HCT116 (cell line): Measurements from ENCODE around the gene PIK3CD. TPM values are rescaled to one million over a fixed set of nuclear protein-coding genes. Genes with fewer than 3 reads are reported as not detected.

Experiments used
- ATAC-seq: fragments of 200-7000 bp; cut with Tn5 transposase; 2 replicates; pipeline ENCODE4 v1.9.1; 2020; ENCODE audit warnings: mild to moderate bottlenecking, moderate library complexity
- BruUV-seq: library from RNA; stranded (reverse); fragments of 400-500 nt; replicated peaks from 2 replicates; lab custom pipeline; 2021; lab: Mats Ljungman, UMichigan
- CTCF ChIA-PET: fragments of 300-600 bp; sonication (Branson Sonifier 250); formaldehyde crosslinking; loops from one replicate; lab custom pipeline; 2021; ENCODE audit warnings: antibody characterized with exemption; lab: Charles Lee
- POLR2A ChIA-PET: fragments of 300-600, 350-600 bp; sonication (Branson Sonifier 250); formaldehyde crosslinking; loops from one replicate; lab custom pipeline; 2021; ENCODE audit warnings: antibody characterized with exemption; lab: Charles Lee
- RAD21 ChIA-PET, 2 experiments: fragments of 300-600 bp; sonication (Branson Sonifier 250); formaldehyde crosslinking; loops; one replicate each; lab custom pipeline; 2023; ENCODE audit warnings: low total read pairs in 2 of 2; ENCODE audit not compliant: uncharacterized antibody in 2 of 2, unreplicated experiment in 2 of 2, low non-redundant PET in 1 of 2; lab: Charles Lee
- DNase-seq: peaks from one replicate; pipeline ENCODE4 v3.0.0-alpha.2; 2010; ENCODE audit warnings: low read depth, low spot score
- H2AFZ ChIP-seq: fragments of 200-600 bp; shearing (Covaris generic), sonication (generic); 2 replicates; pipeline ENCODE4 v1.6.1; 2017; ENCODE audit warnings: low read depth, mixed run types, mixed read lengths, antibody characterized with exemption, low read length; ENCODE audit not compliant: poor library complexity, severe bottlenecking
- H3K27ac ChIP-seq: 2 replicates; pipeline ENCODE4 v1.5.1; 2012; ENCODE audit warnings: low read depth, low read length
- H3K27me3 ChIP-seq: fragments of 200-600 bp; sonication (generic); 2 replicates; pipeline ENCODE4 v1.6.1; 2016; ENCODE audit warnings: mixed run types, low read length, mixed read lengths; ENCODE audit not compliant: insufficient read depth
- H3K36me3 ChIP-seq, 2 experiments: fragments of 200-500 bp in 1 of 2; fragments of 200-600 bp in 1 of 2; sonication (Bioruptor generic) in 1 of 2; sonication (generic) in 1 of 2; 2 replicates each; pipeline versions ENCODE4 v1.5.1 to v1.6.1; 2014 to 2016; ENCODE audit warnings: low read length in 2 of 2, inconsistent platforms in 1 of 2, mixed read lengths in 1 of 2, mixed run types in 1 of 2; ENCODE audit not compliant: insufficient read depth in 2 of 2, control insufficient read depth in 1 of 2
- H3K4me1 ChIP-seq, 2 experiments: fragments of 200-600 bp in 1 of 2; sonication (generic) in 1 of 2; 2 replicates each; pipeline versions ENCODE4 v1.5.1 to v1.6.1; 2012 to 2017; ENCODE audit warnings: low read length in 2 of 2, inconsistent platforms in 1 of 2, mild to moderate bottlenecking in 1 of 2, mixed read lengths in 1 of 2, mixed run types in 1 of 2, moderate library complexity in 1 of 2; ENCODE audit not compliant: insufficient read depth in 2 of 2, control insufficient read depth in 1 of 2
- H3K4me2 ChIP-seq: fragments of 200-600 bp; sonication (generic); 2 replicates; pipeline ENCODE4 v1.6.1; 2017; ENCODE audit warnings: mixed run types, low read length, mixed read lengths
- H3K4me3 ChIP-seq, 2 experiments: fragments of 200-600 bp in 1 of 2; sonication (generic) in 1 of 2; replicated peaks in 1 of 2; 2 replicates each; pipeline ENCODE4 v1.5.1; 2011 to 2016; ENCODE audit warnings: low read length in 2 of 2, control low read depth in 1 of 2, low read depth in 1 of 2, mild to moderate bottlenecking in 1 of 2, mixed read lengths in 1 of 2, mixed run types in 1 of 2
- H3K79me2 ChIP-seq: fragments of 200-600 bp; sonication (generic); 2 replicates; pipeline ENCODE4 v1.6.1; 2017; ENCODE audit warnings: mild to moderate bottlenecking, mixed run types, low read length, moderate library complexity, mixed read lengths; ENCODE audit not compliant: insufficient read depth
- H3K9ac ChIP-seq: fragments of 200-600 bp; sonication (generic); 2 replicates; pipeline ENCODE4 v1.6.1; 2016; ENCODE audit warnings: low read length, mixed read lengths
- H3K9me2 ChIP-seq: fragments of 200-600 bp; sonication (generic), shearing (Covaris generic); 2 replicates; pipeline ENCODE4 v1.6.1; 2017; ENCODE audit warnings: mixed run types, mild to moderate bottlenecking, moderate library complexity; ENCODE audit not compliant: insufficient read depth
- H3K9me3 ChIP-seq, 2 experiments: fragments of 200-500 bp in 1 of 2; fragments of 200-600 bp in 1 of 2; sonication (Bioruptor generic) in 1 of 2; sonication (generic) in 1 of 2; 2 replicates each; pipeline ENCODE4 v1.6.1; 2014 to 2017; ENCODE audit warnings: low read length in 2 of 2, mixed read lengths in 2 of 2, inconsistent platforms in 1 of 2, low read depth in 1 of 2, mild to moderate bottlenecking in 1 of 2, mixed run types in 1 of 2, moderate library complexity in 1 of 2; ENCODE audit not compliant: control insufficient read depth in 1 of 2, insufficient read depth in 1 of 2
- H4K20me1 ChIP-seq: fragments of 200-600 bp; sonication (generic), shearing (Covaris generic); 2 replicates; pipeline ENCODE4 v1.6.1; 2017; ENCODE audit warnings: mixed run types, mild to moderate bottlenecking, moderate library complexity; ENCODE audit not compliant: insufficient read depth
- ATF3 ChIP-seq: IDR thresholded peaks from 2 replicates; pipeline ENCODE4 v1.6.1; 2012
- CBX3 ChIP-seq: IDR thresholded peaks from 2 replicates; pipeline ENCODE4 v1.6.1; 2012; ENCODE audit warnings: low read depth
- CTCF ChIP-seq, 3 experiments: fragments of 200-600 bp in 1 of 3; sonication (generic) in 1 of 3; IDR thresholded peaks in 2 of 3; conservative IDR thresholded peaks in 1 of 3; 2 replicates each; pipeline ENCODE4 v1.5.1; 2012 to 2017; ENCODE audit warnings: low read depth in 2 of 3, low read length in 2 of 3, antibody characterized with exemption in 1 of 3, borderline replicate concordance in 1 of 3, control low read depth in 1 of 3, mild to moderate bottlenecking in 1 of 3, mixed read lengths in 1 of 3, mixed run types in 1 of 3, moderate library complexity in 1 of 3; ENCODE audit not compliant: insufficient read depth in 1 of 3
- EZH2 ChIP-seq: fragments of 200-600 bp; sonication (generic); IDR thresholded peaks from 2 replicates; pipeline ENCODE4 v1.6.1; 2017; ENCODE audit warnings: antibody characterized with exemption, mixed run types
- EZH2phosphoT487 ChIP-seq: fragments of 200-600 bp; IDR thresholded peaks from 2 replicates; pipeline ENCODE4 v1.6.1; 2018; ENCODE audit warnings: antibody characterized with exemption, borderline replicate concordance
- FOSL1 ChIP-seq: IDR thresholded peaks from 2 replicates; pipeline ENCODE4 v1.6.1; 2012; ENCODE audit warnings: low read depth
- JUND ChIP-seq: IDR thresholded peaks from 2 replicates; pipeline ENCODE4 v1.6.1; 2012
- MAX ChIP-seq: IDR thresholded peaks from 2 replicates; pipeline ENCODE4 v1.6.1; 2012
- POLR2A ChIP-seq: IDR thresholded peaks from 2 replicates; pipeline ENCODE4 v1.7.0; 2011; ENCODE audit warnings: borderline replicate concordance; ENCODE audit not compliant: insufficient read depth, insufficient read length; ENCODE audit errors: extremely low read depth
- POLR2AphosphoS5 ChIP-seq: IDR thresholded peaks from 2 replicates; pipeline ENCODE4 v1.6.1; 2011; ENCODE audit warnings: mild to moderate bottlenecking, low read depth, low read length, moderate library complexity
- REST ChIP-seq: IDR thresholded peaks from 2 replicates; pipeline ENCODE4 v1.6.1; 2012; ENCODE audit warnings: low read depth
- SIN3A ChIP-seq: IDR thresholded peaks from 2 replicates; pipeline ENCODE4 v1.6.1; 2012; ENCODE audit warnings: low read depth
- SP1 ChIP-seq: IDR thresholded peaks from 2 replicates; pipeline ENCODE4 v1.6.1; 2012; ENCODE audit warnings: low read depth
- YY1 ChIP-seq: IDR thresholded peaks from 2 replicates; pipeline ENCODE4 v1.6.1; 2011; ENCODE audit warnings: low read length, low read depth, moderate library complexity, mild to moderate bottlenecking; ENCODE audit not compliant: insufficient replicate concordance; ENCODE audit errors: extremely low read depth
- ZBTB33 ChIP-seq: IDR thresholded peaks from 2 replicates; pipeline ENCODE4 v1.6.1; 2011; ENCODE audit warnings: mild to moderate bottlenecking, low read length, moderate library complexity; ENCODE audit not compliant: insufficient replicate concordance; ENCODE audit errors: extremely low read depth
- intact Hi-C: fragments of 100-400 bp; cut with micrococcal nuclease; formaldehyde crosslinking; loops from 2 replicates; pipeline ENCODE4 v1.10.0; 2022
- total RNA-seq: library from RNA; stranded (reverse); gene quantifications from one replicate; pipeline ENCODE4 v1.2.1, GENCODE V29; 2021; ENCODE audit not compliant: unreplicated experiment

The PIK3CD gene
- total RNA-seq, 1 experiment from 2014 or later = 9.2 TPM

- H3K4me3 ChIP-seq = no peak overlapping the region
- TF ChIP-seq POLR2A = no peak
- TF ChIP-seq SIN3A = no peak
- TF ChIP-seq POLR2AphosphoS5 = no peak
- TF ChIP-seq YY1 = no peak
- no peak for TF ChIP-seq ZBTB33
- TF ChIP-seq ATF3 = no peak
- no peak for TF ChIP-seq EZH2phosphoT487
- no peak for TF ChIP-seq JUND
- no peak for TF ChIP-seq EZH2
- TF ChIP-seq CTCF (IDR thresholded peaks at IDR 0.05 in 2 of 3, conservative IDR thresholded peaks at IDR 0.05 in 1 of 3; ENCODE audit: borderline replicate concordance in 1 of 3, insufficient read depth in 1 of 3, low read depth in 2 of 3, low read length in 2 of 3) = no peak
- TF ChIP-seq SP1 = no peak
- TF ChIP-seq REST = no peak
- TF ChIP-seq FOSL1 = no peak
- TF ChIP-seq MAX = no peak
- TF ChIP-seq CBX3 = no peak
- H3K79me2 ChIP-seq = no peaks in the 10 kb centered on the region
- no peaks in the 10 kb centered on the region for H3K9me2 ChIP-seq
- ChIA-PET POLR2A (no interaction called here), RAD21 (no interaction called here), CTCF (no interaction called here)
- BruUV-seq = no TSS peak
- H3K4me2 ChIP-seq = no peak overlapping the region
- H3K27ac ChIP-seq = no peak overlapping the region
- no peaks in the 10 kb centered on the region for H3K9me3 ChIP-seq
- no peak overlapping the region for H2AFZ ChIP-seq
- ATAC-seq (no peak), DNase-seq (no peak)
- no peaks in the 10 kb centered on the region for H3K36me3 ChIP-seq
- no peaks in the 10 kb centered on the region for H3K27me3 ChIP-seq
- H3K9ac ChIP-seq = no peak overlapping the region
- no peaks in the 10 kb centered on the region; a peak in 1 of 4 replicates for H3K4me1 ChIP-seq
- intact Hi-C loops = no loop called here
- H4K20me1 ChIP-seq = no peaks in the 10 kb centered on the region
Measured at GRCh38 chr1:9657521-9658032, 6.0 kb downstream of the PIK3CD start.
